HEK293 (cell line): Measurements from ENCODE around the gene KIF26B.

Experiments
- CTCF ChIP-seq: fragments of 450-650 bp; formaldehyde crosslinking; IDR thresholded peaks from 2 replicates; pipeline ENCODE4 v1.5.1; 2016; ENCODE audit warnings: missing biosample characterization, missing genetic modification characterization
- HOXD13 ChIP-seq: sonication (generic); formaldehyde crosslinking; IDR thresholded peaks from 2 replicates; pipeline ENCODE4 v1.8.0; 2022; ENCODE audit warnings: missing genetic modification reagents, borderline replicate concordance
- RBAK ChIP-seq: fragments of 450-650 bp; formaldehyde crosslinking; IDR thresholded peaks from 2 replicates; pipeline ENCODE4 v1.5.1; 2016; ENCODE audit warnings: missing biosample characterization, missing genetic modification characterization
- REST ChIP-seq: fragments of 450-650 bp; formaldehyde crosslinking; IDR thresholded peaks from 2 replicates; pipeline ENCODE4 v1.5.1; 2016; ENCODE audit warnings: missing biosample characterization, missing genetic modification characterization
- YY1 ChIP-seq: fragments of 450-650 bp; formaldehyde crosslinking; IDR thresholded peaks from 2 replicates; pipeline ENCODE4 v1.5.1; 2018; ENCODE audit warnings: missing biosample characterization, missing genetic modification characterization
- ZBTB6 ChIP-seq: fragments of 450-650 bp; formaldehyde crosslinking; IDR thresholded peaks from 2 replicates; pipeline ENCODE4 v1.5.1; 2017; ENCODE audit warnings: missing biosample characterization, missing genetic modification characterization
- ZNF138 ChIP-seq: fragments of 450-650 bp; formaldehyde crosslinking; IDR thresholded peaks from 2 replicates; pipeline ENCODE4 v1.5.1; 2016; ENCODE audit warnings: missing biosample characterization, missing genetic modification characterization, borderline replicate concordance
- ZNF274 ChIP-seq, 2 experiments: fragments of 200-500 bp in 1 of 2; fragments of 450-650 bp in 1 of 2; sonication (Bioruptor generic) in 1 of 2; formaldehyde crosslinking in 1 of 2; IDR thresholded peaks; 2 replicates each; pipeline versions ENCODE4 v1.5.1 to v1.6.1; 2014 to 2016; ENCODE audit warnings: borderline replicate concordance in 1 of 2, inconsistent platforms in 1 of 2, low read length in 1 of 2, missing biosample characterization in 1 of 2, missing genetic modification characterization in 1 of 2
- TF ChIP-seq, protein P1 (sequence below): fragments of 450-650 bp; formaldehyde crosslinking; IDR thresholded peaks from 2 replicates; pipeline ENCODE4 v1.5.1; 2016; ENCODE audit warnings: missing biosample characterization, missing genetic modification characterization

GRCh38 chr1:245589906-245590305, 435.1 kb downstream of the KIF26B start:
- TF ChIP-seq CTCF (no peak), REST (tag by site-specific recombination) (no peak), ZBTB6 (tag by site-specific recombination) (no peak), ZNF274 (IDR thresholded peaks at IDR 0.05; ENCODE audit: low read length) (no peak), ZNF274 (tag by site-specific recombination; IDR thresholded peaks at IDR 0.05; ENCODE audit: borderline replicate concordance) (no peak), YY1 (no peak), HOXD13 (CRISPR knock-in tag) (no peak), RBAK (tag by site-specific recombination) (no peak), ZNF138 (tag by site-specific recombination) (no peak)
- TF ChIP-seq, protein P1, sequence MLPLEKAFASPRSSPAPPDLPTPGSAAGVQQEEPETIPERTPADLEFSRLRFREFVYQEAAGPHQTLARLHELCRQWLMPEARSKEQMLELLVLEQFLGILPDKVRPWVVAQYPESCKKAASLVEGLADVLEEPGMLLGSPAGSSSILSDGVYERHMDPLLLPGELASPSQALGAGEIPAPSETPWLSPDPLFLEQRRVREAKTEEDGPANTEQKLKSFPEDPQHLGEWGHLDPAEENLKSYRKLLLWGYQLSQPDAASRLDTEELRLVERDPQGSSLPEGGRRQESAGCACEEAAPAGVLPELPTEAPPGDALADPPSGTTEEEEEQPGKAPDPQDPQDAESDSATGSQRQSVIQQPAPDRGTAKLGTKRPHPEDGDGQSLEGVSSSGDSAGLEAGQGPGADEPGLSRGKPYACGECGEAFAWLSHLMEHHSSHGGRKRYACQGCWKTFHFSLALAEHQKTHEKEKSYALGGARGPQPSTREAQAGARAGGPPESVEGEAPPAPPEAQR (tag by site-specific recombination) = no peak
